Retina (tissue), 1 donor: ENCODE results near the gene PAWR.
"Not testable (repeated sequence)": the region's sequence is repeated elsewhere in the genome, so short reads cannot be mapped to it uniquely, and the experiment has no call there.

ENCODE experiments used
- DNase-seq: peaks from one replicate; pipeline ENCODE4 v3.0.0-alpha.2; 2016

Gene PAWR

DNA sequence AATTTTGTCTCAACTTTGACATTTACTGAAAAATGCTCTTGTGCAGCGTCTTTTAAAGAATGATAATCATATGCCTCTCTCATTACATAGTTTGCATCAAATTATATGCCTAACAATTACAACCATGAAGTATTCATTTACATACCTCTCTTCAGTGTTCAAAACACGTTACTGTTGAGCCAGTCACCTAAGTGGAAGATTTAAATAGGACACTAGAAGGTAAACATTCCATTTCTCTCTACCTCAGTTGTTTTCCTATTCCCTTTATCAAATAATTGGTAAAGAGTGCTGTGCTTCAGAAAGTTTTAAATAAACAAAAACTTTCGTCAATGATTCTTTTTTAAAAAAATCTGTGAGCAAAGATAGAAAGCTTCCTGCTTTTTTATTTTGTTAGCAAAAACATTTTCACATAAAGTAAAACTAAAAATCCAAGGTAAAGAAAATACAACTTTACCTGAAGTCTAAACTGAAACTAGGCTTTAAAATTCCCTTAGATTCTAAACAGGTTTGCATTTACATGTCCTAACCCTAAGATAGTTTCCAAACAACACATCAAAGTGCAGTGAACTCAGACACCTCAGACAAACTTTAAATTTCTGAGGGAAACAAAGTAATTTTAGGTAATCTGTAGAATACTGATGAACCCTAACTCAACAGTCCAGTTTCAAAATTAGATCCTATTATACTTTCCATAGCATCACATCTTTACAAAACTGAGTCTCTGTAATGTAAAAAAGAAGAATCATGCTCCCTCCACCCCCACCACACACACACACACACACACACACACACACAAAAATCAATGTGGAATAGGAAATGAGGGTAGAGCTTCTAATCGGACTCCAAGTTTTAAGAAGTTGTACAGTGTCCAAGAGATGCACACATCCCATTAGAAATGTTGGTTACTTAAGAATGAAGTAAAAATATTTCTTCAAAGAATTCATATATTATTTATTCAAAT lies 46.2 kb downstream of the PAWR start:
- no peak for DNase-seq

DNA sequence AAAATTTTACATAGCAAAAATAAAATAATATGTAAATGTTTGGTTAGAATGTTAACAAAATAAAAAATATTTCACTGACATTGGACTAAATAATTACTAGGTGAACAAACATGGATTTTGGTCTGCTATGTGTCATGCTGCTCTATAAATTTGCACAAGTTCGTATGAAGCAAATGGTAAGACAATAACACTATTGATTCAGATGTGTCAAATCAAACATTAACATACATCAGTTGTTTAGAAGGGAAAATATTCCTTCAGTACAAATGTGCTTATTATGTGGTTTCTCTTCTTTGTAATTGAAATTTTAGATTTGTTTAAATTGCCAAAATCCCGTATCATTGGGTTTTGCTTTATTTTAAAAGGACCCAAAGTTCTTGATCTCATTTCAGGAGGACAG lies 46.9 kb downstream of the PAWR start:
- DNase-seq: no peak

DNA sequence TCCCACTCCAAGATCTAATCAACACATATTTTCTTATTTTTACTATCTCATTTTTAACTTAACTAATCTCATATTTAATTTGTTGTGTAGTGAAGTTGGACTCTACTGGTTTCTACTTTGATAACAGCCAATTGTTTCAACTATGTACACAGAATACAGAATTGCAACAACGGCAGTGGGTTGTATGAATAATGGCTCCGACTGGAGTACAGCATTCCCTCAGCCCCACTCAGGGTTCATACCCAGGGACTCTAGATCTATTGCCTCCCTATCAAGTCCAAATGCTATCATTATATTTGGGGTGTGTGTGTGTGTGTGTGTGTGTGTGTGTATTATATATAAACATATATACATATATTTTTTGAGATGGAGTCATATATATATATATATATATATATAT lies 52.3 kb downstream of the PAWR start:
- DNase-seq: no peak

DNA sequence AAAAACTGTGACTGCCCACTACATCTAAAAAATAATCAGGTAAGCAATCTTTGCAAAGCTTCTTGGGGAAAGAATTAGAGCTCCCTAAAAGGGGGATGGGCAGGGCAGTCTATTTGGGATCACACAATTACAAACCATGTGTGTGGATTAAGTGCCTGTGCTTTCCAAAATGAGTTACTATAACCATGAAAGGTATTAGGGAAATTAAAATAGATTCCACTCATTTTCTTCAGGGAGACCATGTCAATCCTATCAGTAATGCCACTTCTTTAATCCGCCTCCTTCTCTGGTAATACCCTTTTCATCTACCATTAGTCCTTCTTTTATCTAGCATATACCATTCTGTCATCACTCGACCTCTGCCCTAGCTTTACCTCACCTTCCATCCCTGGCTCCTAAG lies 53.7 kb downstream of the PAWR start:
- no peak for DNase-seq

DNA sequence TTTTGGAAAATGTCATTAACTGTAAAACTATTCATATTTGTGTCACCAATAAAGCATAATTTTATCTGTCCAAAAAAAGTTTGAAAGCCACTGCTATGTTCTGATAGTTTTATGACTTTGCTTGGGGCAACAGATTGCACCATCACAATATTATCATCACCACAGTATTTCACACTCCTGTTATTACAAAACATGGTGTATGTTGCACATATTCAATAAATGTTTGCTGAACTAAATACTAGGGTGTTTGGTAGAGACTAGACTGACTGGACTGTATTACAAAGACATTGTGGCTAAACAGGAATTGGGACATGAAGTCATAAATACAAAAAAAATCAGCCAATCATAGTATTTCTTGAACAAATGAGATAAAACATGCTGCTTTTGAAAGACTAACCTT lies 55.1 kb downstream of the PAWR start:
- DNase-seq: no peak

DNA sequence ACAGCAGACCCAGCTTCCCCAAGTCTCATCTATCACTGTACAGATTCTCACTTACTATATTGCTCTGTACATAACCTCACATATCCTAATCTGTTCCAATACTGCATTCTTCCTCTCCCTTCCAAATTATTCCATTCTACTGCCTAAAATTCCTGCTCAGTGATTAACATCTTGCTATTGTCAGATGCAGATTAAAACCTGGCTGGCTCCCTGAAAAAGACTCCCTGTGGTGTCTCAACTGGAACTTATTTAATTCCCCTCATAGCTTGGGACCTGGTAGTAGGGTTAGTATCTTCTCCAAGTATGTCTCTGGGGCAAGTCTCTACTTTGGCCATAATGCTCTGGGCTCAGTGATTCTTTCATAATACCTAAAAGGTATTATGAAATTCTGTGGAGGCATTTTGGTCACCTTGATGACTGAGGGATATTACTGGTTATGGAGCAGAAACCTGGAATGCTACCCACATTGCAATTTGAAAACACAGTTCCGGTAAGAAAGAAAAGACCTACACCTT lies 55.8 kb downstream of the PAWR start:
- DNase-seq: no peak

DNA sequence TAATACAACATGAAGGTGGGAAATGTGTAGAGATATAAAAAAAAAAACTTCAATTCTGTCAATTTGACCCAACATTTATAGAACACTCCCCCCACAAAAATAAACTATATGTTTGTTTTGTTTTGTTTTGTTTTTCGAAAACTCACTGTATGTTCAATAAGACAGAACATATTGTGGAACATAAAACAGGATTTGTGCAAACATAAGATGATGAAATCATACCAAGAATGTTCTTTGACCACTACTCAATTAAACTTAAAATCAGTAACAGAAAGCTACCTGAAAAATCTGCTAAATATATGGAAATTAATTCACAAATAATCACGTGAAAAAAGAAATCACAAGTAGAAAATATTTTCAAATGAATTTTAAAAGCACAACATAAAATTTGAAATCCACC lies 61.2 kb downstream of the PAWR start:
- no peak for DNase-seq

DNA sequence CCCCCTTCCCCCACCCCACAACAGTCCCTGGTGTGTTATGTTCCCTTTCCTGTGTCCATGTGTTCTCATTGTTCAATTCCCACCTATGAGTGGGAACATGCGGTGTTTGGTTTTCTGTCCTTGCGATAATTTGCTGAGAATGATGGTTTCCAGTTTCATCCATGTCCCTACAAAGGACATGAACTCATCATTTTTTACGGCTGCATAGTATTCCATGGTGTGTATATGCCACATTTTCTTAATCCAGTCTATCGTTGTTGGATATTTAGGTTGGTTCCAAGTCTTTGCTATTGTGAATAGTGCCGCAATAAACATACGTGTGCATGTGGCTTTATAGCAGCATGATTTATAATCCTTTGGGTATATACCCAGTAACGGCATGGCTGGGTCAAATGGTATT lies 64.0 kb downstream of the PAWR start:
- DNase-seq: not testable (repeated sequence)

DNA sequence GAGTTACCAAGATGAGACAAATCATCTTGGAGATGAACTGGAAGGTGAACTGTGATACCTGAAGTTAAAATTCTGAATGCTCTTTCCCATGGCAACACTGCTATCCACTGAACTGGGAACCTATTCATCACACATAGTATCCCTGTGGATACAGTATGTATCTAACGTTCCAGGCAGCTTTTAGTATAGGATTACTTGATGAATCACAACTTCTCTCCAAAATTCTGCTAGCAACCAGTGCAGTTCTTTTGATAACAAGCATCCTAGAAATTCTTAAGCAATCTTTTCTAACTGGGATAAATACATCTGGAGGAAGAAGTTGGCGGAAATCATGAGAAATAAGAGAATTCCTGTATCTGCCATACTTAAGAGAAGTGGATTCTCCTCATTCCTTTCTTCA lies 66.4 kb downstream of the PAWR start:
- no peak for DNase-seq

DNA sequence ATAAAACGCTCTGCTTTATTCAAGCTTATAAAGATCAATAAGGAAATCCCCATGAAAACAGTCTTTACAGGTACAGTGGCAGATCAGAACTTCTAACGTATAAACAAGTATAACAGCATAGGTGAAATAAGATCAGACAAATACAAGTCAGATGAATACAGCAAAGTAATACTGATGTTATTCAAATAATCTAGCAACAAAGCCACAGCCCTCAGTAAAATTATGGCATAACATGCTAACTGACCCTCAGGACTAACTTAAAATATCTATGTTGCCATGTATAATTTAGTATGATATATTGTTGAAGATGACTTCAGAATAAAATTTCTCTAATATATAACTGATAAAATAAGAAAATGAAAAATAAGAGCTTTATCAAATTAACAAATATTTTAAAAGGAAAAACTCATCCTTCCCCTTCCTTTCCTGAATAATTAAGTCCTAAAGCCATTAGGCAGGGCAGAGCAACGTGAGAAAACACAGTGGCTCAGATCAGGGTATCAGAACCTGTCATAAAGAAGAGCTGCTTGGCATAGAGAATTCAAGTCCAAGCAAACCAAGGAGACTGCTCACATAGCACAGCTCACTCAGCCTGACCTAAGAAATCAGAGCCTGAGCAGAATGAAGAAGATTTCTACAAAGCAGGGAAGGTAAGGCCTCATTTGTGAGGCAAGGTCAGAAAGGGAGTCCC lies 70.7 kb downstream of the PAWR start:
- no peak for DNase-seq

DNA sequence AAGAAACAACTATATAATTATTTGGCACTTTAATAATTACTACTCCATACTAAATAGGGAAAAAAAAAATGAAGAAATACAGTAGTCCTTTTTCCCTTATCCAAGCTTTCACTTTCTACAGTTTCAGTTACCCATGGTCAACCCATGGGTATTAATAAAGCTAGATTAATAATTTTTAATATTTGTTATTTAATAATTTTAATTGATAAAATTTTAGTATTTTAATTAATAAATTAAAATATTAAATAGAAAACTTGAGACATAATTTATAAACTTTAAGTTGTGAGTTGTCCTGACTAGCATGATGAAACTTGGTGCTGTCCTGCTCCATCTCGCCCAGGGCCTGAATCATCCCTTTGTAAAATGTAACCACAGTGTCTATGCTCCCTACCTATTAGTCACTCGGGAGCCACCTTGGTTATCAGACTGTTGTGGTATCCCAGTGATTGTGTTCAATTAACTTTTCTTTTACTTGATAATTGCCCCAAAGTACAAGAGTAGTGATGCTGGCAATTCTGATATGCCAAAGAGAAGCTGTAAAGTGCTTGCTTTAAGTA lies 71.8 kb downstream of the PAWR start:
- no peak for DNase-seq

DNA sequence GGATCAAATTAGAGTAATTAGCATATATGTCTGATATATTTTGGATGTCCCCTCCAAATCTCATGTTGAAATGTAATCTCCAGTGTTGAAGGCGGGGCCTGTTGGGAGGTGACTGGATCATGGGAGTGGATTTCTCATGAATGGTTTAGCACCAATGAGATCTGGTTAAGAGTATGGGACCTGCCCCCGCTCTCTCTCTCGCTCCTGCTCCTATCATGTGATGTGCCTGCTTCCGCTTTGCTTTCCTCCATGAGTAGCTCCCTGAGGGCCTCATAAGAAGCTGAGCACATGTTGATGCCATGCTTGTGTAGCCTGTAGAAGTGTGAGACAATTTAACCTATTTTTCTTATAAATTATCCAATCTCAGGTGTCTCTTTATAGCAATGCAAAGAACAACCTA lies 73.1 kb downstream of the PAWR start:
- no peak for DNase-seq

DNA sequence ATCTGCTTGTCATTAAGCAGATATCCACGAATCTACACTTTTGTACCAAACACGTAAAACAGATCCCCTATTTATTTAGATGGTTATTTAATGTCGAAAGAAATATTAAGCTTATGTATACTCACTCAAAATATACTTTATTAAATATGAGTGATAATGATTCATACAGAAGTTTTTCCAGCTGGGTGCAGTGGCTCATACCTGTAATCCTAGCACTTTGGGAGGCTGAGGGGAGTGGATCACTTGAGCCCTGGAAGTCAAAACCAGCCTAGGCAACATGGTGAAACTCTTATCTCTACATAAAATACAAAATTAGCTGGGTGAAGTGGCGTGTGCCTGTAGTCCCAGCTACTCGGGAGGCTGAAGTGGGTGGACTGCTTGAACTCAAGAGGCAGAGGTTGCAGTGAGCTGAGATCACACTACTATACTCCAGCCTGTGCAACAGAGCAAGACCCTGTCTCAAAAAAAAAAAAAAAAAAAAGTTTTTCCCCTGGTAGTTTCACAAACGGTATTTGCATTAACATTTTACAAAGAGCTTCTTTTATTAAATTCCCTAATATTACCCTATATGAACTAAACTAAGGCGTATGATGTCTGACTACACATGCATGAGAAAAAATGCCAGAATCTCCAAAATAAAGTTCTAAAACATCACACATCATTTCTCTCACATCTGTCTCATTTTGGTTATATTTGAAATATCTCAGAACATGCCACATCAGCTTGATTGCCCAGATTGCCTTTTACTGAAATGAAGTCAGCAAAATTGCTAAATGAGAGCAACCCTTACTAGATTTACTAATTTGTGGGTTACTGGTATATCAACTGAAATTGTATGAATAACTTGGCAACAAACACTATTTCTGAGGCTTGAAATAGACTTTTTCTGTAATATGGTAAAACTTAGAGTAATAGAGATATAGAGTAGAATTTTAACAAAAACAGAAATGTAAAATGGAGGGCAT lies 74.9 kb downstream of the PAWR start:
- no peak for DNase-seq

DNA sequence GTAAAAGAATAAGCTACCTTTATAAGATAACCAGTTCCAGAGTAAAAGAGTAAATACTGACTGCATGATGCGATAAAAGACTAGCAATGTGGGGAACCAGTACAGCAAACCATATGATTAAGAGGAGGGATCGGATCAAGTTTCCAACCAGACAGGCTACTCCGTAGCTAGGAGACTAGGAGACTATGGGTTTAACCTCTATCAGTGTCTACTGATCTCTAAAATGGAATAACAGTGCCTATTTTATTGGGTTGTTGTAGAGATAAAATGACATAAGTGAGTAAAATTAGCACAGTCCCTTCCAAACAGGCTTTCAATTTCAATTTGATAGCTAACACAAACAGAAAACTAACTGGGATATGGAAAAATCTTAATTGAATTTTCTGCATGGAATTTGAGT lies 76.0 kb downstream of the PAWR start:
- no peak for DNase-seq

DNA sequence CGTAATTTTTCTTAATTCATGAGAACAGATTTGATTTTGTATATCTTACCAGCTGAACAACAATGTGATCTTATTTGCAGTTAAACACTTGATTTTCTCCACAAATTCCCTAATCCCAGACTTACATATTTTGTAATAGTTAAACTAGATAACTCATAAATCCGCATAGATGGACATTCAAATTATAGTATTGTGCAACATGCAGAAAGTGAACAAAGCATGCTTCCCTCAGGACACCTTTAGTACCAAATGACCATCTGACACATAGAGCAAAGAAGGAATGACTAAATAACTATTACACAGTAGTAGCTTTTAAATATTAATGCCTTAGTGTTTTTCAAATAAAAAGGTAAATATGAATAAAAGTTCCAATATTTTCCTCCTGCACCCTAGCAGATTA lies 88.9 kb downstream of the PAWR start:
- DNase-seq: no peak

DNA sequence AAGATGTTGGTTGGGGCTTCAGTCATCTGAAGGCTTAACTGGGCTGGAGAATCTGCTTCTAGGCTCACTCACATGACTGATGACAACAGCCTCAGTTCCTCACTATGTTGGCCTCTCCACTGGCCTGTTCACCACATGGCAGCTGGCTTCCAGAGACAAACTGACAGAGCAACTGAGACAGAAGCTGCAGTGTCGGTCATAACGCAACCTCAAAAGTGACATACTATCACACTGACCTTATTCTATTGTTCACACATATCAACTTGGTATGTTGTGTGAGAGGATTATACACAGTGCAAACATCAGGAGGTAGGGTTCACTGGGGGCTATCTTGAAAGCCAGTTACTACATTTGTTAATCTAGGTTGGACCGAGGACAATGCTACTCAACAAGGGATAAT lies 92.9 kb downstream of the PAWR start:
- DNase-seq: no peak

DNA sequence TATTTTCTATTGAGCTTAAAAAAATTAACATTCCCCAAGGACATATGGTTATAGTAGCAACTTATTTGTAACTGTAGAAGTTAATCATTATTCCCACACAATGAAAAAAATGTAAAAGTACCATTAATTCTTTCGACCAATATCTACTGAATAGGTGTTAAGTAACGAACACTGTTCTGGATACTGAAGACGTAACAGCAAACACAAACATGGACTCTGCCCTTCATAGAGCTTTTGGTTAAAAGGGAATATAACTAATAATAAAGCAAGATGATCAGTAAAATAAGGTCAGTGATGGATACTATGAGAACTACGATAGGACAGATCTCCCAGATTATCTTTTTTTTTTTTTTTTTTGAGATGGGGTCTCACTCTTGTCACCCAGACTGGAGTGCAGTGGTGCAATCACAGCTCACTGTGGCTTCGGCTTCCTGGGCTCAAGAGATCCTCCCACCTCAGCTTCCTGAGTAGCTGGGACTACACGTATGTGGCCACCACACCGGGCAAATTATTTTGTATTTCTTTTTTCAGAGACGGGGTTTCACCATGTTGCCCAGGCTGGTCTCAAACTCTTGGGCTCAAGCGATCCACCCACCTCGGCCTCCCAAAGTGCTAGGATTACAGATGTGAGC lies 93.9 kb downstream of the PAWR start:
- no peak for DNase-seq

DNA sequence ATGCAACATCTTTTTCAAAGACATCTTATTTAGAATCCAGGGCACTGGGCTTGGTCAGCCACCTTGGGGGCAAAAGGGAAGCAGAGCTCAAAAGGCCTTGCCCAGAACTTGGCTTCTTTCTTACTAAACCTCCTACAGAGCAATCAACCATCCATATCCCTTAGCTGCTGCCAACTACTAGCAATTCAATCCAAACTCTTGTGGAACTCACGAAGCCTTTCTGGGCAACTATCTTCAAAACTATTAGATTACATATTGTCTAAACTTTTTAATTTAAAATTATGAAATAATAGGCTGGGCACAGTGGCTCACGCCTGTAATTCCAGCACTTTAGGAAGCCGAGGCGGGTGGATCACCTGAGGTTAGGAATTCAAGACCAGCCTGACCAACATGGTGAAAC lies 95.5 kb downstream of the PAWR start:
- DNase-seq: no peak

DNA sequence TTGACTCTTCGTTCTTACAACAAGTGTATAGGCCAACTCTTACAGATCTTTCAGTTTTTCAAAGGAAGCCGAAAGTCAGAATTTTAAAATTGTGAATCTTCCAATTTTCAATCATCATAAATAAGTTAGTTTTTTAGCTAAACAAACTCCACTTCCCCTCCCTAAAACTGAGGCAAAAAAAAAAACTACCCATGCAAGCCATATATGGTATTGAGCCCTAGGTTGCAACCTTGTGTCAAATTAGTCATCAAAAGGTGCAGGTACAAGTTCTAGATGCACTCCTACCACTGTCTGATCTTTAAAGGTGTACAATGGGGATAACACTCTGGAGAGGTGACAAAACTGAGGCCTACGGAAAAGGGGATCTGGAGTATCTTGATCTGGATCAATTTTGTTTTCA lies 97.9 kb downstream of the PAWR start:
- no peak for DNase-seq

DNA sequence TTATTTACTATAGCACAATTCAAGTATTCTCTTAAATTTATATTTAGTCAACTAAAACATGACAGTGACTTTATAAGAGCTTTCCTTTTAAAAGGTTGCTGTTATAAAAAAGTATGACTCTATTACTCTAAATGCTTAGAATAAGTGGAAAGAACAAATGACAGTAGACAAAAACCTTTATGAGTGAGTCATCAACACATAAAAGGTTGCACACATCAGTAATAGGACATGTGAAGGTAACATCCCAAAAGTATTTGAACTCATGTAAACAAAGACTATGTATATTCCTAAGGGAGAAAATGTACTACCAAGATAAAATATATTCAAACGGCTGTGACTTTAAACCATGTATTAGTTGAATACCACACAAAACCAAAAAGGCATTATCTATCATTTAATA lies 98.8 kb downstream of the PAWR start:
- no peak for DNase-seq

DNA sequence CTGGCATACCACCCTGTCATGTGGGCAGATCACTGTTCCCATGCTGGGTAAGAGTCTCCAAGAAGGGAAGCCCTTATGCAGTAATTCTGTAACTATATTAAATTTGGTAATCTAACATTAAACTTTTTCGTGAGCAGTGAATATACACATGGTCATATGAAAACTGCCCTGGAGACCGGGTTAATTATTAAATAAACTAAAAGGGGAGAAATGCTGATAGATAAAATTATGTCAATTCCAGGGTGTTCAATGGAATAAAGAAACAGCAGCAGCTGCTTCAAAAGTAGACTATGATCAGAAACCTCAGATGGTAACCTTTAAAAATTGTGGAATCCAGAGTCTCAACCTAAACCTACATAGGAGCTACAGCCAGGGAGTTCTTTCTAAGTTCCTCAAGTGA lies 100.0 kb downstream of the PAWR start:
- no peak for DNase-seq

DNA sequence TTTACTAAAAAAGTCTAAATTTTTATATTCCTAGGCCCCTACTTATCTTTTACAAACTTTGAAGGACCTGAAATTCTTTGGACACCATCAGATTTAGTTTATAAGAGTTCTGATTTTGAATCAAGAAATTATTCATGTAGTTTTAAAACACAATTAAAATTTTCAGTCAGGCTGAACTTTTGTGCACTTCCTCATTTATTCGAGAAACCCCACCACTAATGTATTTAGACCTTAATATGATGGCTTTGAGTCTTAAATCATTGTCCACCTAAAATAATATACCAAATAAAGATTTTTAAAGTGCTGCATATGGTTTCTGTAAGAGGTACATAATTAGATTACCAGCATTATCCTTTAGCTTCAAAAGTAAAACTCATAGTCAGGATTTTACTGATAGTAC lies 103.4 kb downstream of the PAWR start:
- DNase-seq: no peak
